ENCODE measurements around the gene DHRSX. TPM values are rescaled to one million over a fixed set of nuclear protein-coding genes. Genes with fewer than 3 reads are reported as not detected.
"Not testable (repeated sequence)": the region's sequence is repeated elsewhere in the genome, so short reads cannot be mapped to it uniquely, and the experiment has no call there.

DHRSX gene
- total RNA-seq, 1 experiment from 2014 or later, result 23.9 TPM

DNA sequence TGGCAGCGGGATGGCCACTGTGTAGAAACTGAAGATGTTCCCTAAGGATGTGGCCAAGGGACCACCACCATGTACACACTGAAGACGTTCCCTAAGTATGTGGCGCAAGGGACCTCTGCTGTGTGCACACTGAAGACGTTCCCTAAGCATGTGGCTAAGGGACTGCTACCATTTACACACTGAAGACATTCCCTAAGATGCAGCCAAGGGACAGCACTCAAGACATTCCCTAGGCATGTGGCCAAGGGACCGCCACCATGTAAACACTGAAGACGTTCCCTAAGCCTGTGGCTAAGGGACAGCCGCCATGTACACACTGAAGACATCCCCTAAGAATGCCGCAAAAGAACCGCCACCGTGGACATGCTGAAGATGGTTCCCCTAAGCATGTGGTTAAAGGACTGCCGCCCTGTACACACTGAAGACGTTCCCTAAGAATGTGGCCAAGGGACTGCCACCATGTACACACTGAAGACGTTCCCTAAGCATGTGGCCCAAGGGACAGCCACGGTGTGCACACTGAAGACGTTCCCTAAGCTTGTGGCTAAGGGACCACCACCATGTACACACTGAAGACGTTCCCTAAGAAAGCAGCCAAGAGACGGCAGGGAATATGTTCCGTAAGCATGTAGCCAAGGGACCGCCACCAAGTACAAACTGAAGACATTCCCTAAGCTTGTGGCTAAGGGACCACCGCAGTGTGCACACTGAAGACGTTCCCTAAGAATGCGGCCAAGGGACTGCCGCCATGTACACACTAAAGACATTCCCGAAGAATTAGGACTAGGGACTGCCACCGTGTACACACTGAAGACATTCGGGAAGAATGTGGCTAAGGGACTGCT lies 43.3 kb downstream of the DHRSX start:
- H3K4me1 ChIP-seq (replicated peaks), result peaks cover 15% of the 10 kb centered on the region
- H3K9me3 ChIP-seq (replicated peaks), result no peaks in the 10 kb centered on the region
- H3K27me3 ChIP-seq (replicated peaks), result no peaks in the 10 kb centered on the region
- no peak for DNase-seq (ENCODE audit: low read depth in 1 of 2, low spot score in 2 of 2)
- H3K27ac ChIP-seq, result no peak overlapping the region
- no peaks in the 10 kb centered on the region for H3K36me3 ChIP-seq
- no peak overlapping the region for H3K4me3 ChIP-seq

DNA sequence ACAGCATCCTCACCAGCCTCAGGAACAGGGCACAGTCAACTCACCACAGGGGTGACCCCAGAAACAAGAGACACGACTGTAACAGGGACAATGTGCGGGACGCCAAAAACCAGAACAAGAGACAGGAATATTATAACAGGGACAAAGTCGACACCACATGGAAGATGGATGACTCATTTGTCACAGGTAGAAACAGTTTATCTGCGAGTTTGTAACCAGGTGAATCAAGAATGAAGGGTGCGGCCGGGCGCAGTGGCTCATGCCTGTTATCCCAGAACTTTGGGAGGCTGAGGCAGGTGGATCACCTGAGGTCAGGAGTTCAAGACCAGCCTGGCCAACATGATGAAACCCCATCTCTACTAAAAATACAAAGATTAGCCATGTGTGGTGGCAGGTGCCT lies 44.7 kb downstream of the DHRSX start:
- not testable (repeated sequence) for H3K4me3 ChIP-seq; H3K9me3 ChIP-seq (replicated peaks); H3K4me1 ChIP-seq (replicated peaks); H3K36me3 ChIP-seq; H3K27me3 ChIP-seq (replicated peaks); DNase-seq (ENCODE audit: low read depth in 1 of 2, low spot score in 2 of 2); H3K27ac ChIP-seq

DNA sequence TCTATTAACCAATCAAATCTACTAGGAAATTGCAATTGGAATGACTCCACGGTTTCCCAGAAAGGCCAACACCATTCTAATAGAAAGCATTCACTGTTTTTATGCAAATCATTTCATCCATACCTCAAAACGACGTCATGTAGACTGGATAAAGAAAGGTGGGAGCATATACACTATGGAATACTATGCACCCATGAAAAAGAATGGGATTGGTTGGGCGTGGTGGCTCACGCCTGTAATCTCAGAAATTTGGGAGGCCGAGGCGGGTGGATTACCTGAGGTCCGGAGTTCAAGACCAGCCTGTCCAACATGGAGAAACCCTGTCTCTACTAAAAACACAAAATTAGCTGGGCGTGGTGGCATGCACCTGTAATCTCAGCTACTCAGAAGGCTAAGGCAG lies 46.2 kb downstream of the DHRSX start:
- not testable (repeated sequence) for H3K4me1 ChIP-seq (replicated peaks); H3K27ac ChIP-seq; H3K36me3 ChIP-seq; H3K9me3 ChIP-seq (replicated peaks); H3K4me3 ChIP-seq; DNase-seq (ENCODE audit: low read depth in 1 of 2, low spot score in 2 of 2); H3K27me3 ChIP-seq (replicated peaks)

DNA sequence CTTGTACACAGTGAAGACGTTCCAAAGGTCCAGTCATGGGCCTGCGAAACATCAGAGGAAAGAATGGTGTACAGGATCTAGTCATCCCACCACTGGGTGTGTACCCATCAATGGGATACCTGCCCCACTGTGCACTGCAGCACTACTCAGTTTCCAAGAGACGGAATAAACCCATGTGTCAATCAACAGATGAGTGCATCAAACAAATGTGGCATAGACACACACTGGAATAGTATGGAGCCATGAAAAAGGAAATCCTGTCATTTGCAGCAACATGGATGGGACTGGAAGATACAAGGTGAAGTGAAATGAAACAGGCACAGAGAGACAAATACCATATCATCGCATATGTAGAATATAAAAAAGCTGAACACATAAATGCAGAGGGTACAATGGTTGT lies 48.0 kb downstream of the DHRSX start:
- Histone ChIP-seq H3K36me3 (no peaks in the 10 kb centered on the region), H3K9me3 (replicated peaks) (no peaks in the 10 kb centered on the region), H3K27ac (no peak overlapping the region), H3K27me3 (replicated peaks) (no peaks in the 10 kb centered on the region), H3K4me3 (no peak overlapping the region), H3K4me1 (replicated peaks) (peaks cover 6% of the 10 kb centered on the region)
- DNase-seq (ENCODE audit: low read depth in 1 of 2, low spot score in 2 of 2), result no peak

DNA sequence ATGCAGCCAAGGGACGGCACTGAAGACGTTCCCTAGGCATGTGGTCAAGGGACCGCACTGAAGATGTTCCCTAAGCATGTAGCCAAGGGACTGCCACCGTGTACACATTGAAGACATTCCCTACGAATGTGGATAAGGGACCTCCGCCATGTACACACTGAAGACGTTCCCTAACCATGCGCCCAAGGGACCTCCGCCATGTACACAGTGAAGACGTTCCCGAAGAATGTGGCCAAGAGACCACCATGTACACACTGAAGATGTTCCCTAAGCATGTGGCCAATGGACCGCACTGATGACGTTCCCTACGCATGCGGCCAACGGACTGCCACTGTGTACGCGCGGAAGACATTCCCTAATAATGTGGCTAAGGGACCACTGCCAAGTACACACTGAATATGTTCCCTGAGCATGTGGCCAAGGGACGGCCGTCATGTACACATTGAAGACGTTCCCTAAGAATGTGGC lies 48.4 kb downstream of the DHRSX start:
- H3K4me1 ChIP-seq (replicated peaks), result peaks cover 6% of the 10 kb centered on the region
- no peaks in the 10 kb centered on the region for H3K9me3 ChIP-seq (replicated peaks)
- no peak for DNase-seq (ENCODE audit: low read depth in 1 of 2, low spot score in 2 of 2)
- no peak overlapping the region for H3K27ac ChIP-seq
- H3K27me3 ChIP-seq (replicated peaks), result no peaks in the 10 kb centered on the region
- no peaks in the 10 kb centered on the region for H3K36me3 ChIP-seq
- no peak overlapping the region for H3K4me3 ChIP-seq

DNA sequence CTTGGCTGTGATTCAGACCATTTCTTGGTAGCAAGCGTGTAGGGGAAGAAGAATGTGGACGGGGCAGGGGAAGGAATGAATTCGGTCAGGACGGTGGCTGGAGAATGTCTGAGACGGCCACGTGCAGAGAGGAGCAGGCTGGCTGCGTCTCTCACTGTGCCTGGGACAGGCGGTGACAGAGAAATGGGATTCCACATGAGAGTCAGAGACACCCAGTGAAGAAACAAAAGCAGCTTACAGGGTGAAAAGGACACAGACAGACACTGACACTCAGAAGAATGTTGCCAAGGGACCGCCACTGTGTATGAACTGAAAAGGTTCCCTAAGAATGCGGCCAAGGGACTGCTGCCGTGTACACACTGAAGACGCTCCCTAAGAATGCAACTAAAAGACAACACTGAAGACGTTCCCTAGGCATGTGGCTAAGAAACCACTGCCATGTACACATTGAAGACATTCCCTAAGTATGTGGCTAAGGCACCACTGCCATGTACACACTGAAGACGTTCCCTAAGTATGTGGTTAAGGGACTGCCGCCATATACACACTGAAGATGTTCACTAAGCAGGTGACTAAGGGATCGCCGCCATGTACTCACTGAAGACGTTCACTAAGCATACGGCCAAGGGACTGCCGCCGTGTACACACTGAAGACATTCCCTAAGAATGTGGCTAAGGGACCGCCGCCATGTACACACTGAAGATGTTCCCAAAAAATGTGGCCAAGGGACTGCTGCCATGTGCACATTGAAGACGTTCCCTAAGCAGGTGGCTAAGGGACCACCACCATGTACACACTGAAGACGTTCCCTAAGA lies 49.1 kb downstream of the DHRSX start:
- H3K27ac ChIP-seq, result no peak overlapping the region
- H3K4me3 ChIP-seq, result no peak overlapping the region
- peak; percentile 47 to 52 for DNase-seq (ENCODE audit: low read depth in 1 of 2, low spot score in 2 of 2)
- H3K36me3 ChIP-seq, result no peaks in the 10 kb centered on the region
- peaks cover 6% of the 10 kb centered on the region for H3K4me1 ChIP-seq (replicated peaks)
- H3K9me3 ChIP-seq (replicated peaks), result no peaks in the 10 kb centered on the region
- no peaks in the 10 kb centered on the region for H3K27me3 ChIP-seq (replicated peaks)

DNA sequence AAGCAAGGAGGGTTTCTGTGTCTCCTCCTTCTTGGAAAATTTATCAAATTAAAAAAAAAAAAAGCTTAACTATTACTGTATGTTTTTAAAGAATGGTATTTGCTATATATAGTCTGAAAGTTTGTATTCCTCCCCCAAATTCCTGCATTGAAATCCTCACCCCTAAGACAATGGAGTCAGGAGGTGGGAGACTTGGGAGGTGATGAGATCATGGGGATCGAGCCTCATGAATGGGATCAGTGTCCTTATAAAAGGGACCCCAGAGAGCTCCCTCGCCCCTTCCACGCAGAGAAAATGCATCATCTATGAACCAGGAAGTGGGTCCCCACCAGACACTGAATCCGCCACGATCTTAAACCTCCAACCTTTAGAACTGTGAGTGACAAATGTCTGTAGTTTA lies 50.1 kb downstream of the DHRSX start:
- no peaks in the 10 kb centered on the region for H3K27me3 ChIP-seq (replicated peaks)
- no peak overlapping the region for H3K4me3 ChIP-seq
- H3K9me3 ChIP-seq (replicated peaks), result no peaks in the 10 kb centered on the region
- DNase-seq (ENCODE audit: low read depth in 1 of 2, low spot score in 2 of 2), result no peak
- H3K4me1 ChIP-seq (replicated peaks), result peaks cover 6% of the 10 kb centered on the region
- no peaks in the 10 kb centered on the region for H3K36me3 ChIP-seq
- H3K27ac ChIP-seq, result no peak overlapping the region

DNA sequence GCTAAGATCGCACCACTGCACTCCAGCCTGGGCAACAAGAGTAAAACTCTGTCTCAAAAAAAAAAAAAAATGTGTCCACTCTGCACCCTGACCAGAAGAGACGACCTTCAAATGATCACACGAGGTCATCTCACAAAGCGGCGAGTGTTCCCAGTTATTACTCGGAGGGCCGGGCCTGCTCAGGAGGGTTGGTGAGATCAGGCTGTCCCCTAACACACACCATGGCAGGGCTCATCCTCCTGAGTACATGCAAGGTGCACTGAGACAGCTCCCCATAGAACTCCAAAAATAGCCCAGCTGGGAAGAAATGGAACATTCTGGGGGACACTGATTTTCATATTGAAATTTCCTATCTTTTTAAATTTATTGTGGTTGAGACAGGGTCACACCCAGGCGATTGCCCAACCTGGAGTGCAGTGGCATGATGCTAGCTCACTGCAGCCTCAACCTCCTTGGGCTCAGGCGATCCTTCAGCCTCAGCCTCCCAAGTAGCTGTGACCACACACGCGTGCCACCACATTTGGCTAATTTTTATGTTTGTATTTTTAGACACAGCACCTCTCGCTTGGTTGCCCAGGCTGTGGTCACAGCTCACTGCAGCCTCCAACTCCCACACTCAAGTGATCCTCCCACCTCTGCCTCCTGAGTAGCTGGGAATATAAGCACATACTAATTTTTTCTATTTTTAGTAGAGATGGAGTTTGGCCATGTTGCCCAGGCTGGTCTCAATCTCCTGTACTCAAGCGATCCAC lies 51.5 kb downstream of the DHRSX start:
- H3K36me3 ChIP-seq, result no peaks in the 10 kb centered on the region
- no peak overlapping the region for H3K4me3 ChIP-seq
- H3K9me3 ChIP-seq (replicated peaks), result no peaks in the 10 kb centered on the region
- no peak overlapping the region for H3K27ac ChIP-seq
- no peaks in the 10 kb centered on the region for H3K27me3 ChIP-seq (replicated peaks)
- no peak for DNase-seq (ENCODE audit: low read depth in 1 of 2, low spot score in 2 of 2)
- peaks cover 6% of the 10 kb centered on the region for H3K4me1 ChIP-seq (replicated peaks)

DNA sequence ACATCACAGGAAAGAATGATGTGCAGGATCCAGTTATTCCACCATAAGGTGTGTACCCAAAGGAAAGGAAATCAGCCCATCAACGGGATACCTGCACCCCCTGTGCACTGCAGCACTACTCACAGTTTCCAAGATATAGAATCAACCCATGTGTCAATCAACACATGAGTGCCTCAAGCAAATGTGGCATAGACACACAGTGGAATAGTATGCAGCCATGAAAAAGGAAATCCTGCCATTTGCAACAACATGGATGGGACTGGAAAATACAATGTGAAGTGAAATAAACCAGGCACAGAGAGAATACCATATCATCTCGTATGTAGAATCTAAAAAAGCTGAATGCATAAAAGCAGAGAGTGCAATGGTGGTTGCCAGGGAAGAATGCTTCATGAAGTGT lies 53.3 kb downstream of the DHRSX start:
- DNase-seq (ENCODE audit: low read depth in 1 of 2, low spot score in 2 of 2), result no peak
- Histone ChIP-seq H3K4me3 (no peak overlapping the region), H3K36me3 (no peaks in the 10 kb centered on the region), H3K4me1 (replicated peaks) (peaks cover 6% of the 10 kb centered on the region), H3K27ac (no peak overlapping the region), H3K27me3 (replicated peaks) (no peaks in the 10 kb centered on the region), H3K9me3 (replicated peaks) (no peaks in the 10 kb centered on the region)

DNA sequence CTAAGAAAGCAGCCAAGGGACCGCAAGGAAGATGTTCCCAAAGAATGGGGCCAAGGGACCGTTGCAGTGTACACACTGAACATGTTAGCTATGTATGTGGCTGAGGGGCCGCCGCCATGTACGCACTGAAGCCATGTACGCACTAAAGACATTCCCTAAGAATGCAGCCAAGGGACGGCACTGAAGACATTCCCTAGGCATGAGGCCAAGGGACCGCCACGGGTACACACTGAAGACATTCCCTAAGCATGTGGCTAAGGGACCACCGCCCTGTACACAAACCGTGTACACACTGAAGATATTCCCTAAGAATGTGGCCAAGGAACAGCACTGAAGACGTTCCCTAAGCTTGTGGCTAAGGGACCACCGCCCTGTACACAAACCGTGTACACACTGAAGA lies 54.0 kb downstream of the DHRSX start:
- H3K4me3 ChIP-seq, result no peak overlapping the region
- no peak for DNase-seq (ENCODE audit: low read depth in 1 of 2, low spot score in 2 of 2)
- H3K36me3 ChIP-seq, result no peaks in the 10 kb centered on the region
- H3K4me1 ChIP-seq (replicated peaks), result peaks cover 4% of the 10 kb centered on the region
- H3K27me3 ChIP-seq (replicated peaks), result no peaks in the 10 kb centered on the region
- no peaks in the 10 kb centered on the region for H3K9me3 ChIP-seq (replicated peaks)
- no peak overlapping the region for H3K27ac ChIP-seq

DNA sequence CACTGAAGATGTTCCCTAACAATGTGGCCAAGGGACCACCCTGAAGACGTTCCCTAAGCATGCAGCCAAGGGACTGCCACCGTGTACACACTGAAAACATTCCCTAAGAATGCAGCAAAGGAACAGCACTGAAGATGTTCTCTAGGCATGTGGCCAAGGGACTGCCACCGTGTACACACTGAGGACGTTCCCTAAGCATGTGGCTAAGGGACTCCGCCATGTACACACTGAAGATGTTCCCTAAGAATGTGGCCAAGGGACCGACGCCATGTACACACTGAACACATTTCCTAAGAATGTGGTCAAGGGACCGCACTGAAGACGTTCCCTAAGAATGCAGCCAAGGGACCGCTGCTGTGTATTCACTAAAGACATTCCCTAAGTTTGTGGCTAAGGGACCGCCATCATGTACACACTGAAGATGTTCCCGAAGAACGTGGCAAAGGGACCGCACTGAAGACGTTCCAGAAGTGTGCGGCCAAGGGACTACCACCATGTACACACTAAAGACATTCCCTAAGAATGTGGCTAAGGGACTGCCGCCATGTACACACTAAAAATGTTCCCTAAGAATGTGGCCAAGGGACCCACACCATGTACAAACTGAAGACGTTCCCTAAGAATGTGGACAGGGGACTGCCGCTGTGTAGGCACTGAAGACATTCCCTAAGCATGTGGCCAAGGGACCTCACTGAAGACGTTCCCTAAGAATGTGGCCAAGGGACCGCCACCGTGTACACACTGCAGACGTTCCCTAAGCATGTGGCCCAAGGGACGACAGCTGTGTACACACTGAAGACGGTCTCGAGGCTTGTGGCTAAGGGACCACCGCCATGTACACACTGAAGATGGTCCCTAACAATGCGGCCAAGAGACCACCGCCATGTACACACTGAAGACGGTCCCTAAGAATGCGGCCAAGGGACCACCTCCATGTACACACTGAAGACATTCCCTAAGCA lies 54.8 kb downstream of the DHRSX start:
- H3K4me3 ChIP-seq, result no peak overlapping the region
- DNase-seq (ENCODE audit: low read depth in 1 of 2, low spot score in 2 of 2), result no peak
- H3K36me3 ChIP-seq, result no peaks in the 10 kb centered on the region
- no peaks in the 10 kb centered on the region for H3K27me3 ChIP-seq (replicated peaks)
- H3K27ac ChIP-seq, result no peak overlapping the region
- no peaks in the 10 kb centered on the region for H3K9me3 ChIP-seq (replicated peaks)
- no peaks in the 10 kb centered on the region for H3K4me1 ChIP-seq (replicated peaks)

DNA sequence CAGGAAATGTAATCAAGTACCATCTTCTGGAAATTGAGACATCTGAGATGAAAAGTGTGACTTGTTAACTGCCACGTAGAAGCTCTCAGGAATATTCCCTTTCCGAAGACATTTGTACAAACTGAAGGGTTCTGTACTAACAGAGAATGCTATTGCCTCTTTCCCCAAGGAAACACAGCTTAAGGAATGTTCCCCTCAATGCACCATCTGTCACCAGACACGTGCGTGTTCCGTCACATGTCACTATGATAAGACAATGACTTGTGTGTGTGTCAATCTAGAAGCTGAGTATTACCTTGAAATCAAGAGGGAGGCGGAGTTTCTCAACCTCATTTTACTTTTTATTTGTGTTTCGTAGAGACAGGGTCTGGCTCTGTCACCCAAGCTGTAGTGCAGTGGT lies 58.1 kb downstream of the DHRSX start:
- no peak for DNase-seq (ENCODE audit: low read depth in 1 of 2, low spot score in 2 of 2)
- Histone ChIP-seq H3K4me3 (no peak overlapping the region), H3K27me3 (replicated peaks) (no peaks in the 10 kb centered on the region), H3K9me3 (replicated peaks) (no peaks in the 10 kb centered on the region), H3K27ac (no peak overlapping the region), H3K36me3 (peaks cover 7% of the 10 kb centered on the region), H3K4me1 (replicated peaks) (no peaks in the 10 kb centered on the region)

DNA sequence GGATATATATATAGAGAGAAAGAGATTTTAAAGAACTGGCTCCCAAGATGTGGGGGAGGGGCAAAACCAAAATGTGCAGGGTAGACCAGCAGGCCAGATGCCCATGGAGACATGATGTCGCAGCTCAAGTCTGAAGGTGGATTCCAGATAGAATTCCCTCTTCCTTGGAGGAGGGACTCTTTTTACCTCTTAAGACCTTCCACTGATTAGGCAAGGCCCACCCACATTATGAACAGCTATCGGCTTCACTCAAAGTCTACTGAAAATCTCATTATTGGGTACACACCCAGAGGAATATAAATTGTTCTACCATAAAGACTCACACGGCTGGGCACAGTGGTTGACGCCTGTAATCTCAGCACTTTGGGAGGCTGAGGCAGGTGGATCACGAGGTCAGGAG lies 59.3 kb downstream of the DHRSX start:
- Histone ChIP-seq H3K9me3 (replicated peaks) (no peaks in the 10 kb centered on the region), H3K27ac (no peak overlapping the region), H3K36me3 (peaks cover 7% of the 10 kb centered on the region), H3K4me3 (no peak overlapping the region), H3K4me1 (replicated peaks) (no peaks in the 10 kb centered on the region), H3K27me3 (replicated peaks) (no peaks in the 10 kb centered on the region)
- DNase-seq (ENCODE audit: low read depth in 1 of 2, low spot score in 2 of 2), result no peak

All from SJSA1 (cell line).